Muscle of leg (tissue), 11 donors: ENCODE data around the gene KRTAP4-6. TPM values are rescaled to one million over a fixed set of nuclear protein-coding genes. Genes with fewer than 3 reads are reported as not detected.
"Not testable (repeated sequence)": the region's sequence is repeated elsewhere in the genome, so short reads cannot be mapped to it uniquely, and the experiment has no call there.

ENCODE experiments used
- DNase-seq: peaks from one replicate; pipeline ENCODE4 v3.0.0; 2013
- H3K27ac ChIP-seq: one replicate; pipeline ENCODE4 v1.5.1; 2013; ENCODE audit warnings: mild to moderate bottlenecking, low read length, control low read depth
- H3K27me3 ChIP-seq: one replicate; pipeline ENCODE4 v1.6.1; 2013; ENCODE audit warnings: low read length; ENCODE audit not compliant: control insufficient read depth, insufficient read depth
- H3K36me3 ChIP-seq: one replicate; pipeline ENCODE4 v1.6.1; 2013; ENCODE audit warnings: low read length; ENCODE audit not compliant: control insufficient read depth, insufficient read depth
- H3K4me1 ChIP-seq: one replicate; pipeline ENCODE4 v1.6.1; 2013; ENCODE audit warnings: low read length; ENCODE audit not compliant: control insufficient read depth, insufficient read depth
- H3K4me3 ChIP-seq: one replicate; pipeline ENCODE4 v1.5.1; 2013; ENCODE audit warnings: low read length, control low read depth
- H3K9me3 ChIP-seq: replicated peaks from 2 replicates; pipeline ENCODE4 v1.6.1; 2013; ENCODE audit warnings: low read depth, low read length; ENCODE audit not compliant: control insufficient read depth
- WGBS: methylation state at CpG from one replicate; pipeline ENCODE4 v1.1.5; 2013; ENCODE audit warnings: missing lambda C conversion rate; ENCODE audit not compliant: insufficient coverage; 5-methylcytosine and 5-hydroxymethylcytosine counted together
- polyA plus RNA-seq, 8 donors: library from polyadenylated mRNA; unstranded; fragments of 120-200 nt; gene quantifications; one replicate each; pipeline versions ENCODE4 v1.2.1 to v1.2.3, GENCODE V29; 2013; ENCODE audit warnings: inconsistent platforms in 1 of 8, low replicate concordance in 1 of 8; ENCODE audit not compliant: insufficient read length in 8 of 8, insufficient read depth in 1 of 8
- total RNA-seq: library from RNA; stranded (reverse); fragments of 120-200 nt; gene quantifications from one replicate; pipeline ENCODE4 v1.2.4, GENCODE V29; 2013

KRTAP4-6 gene
- total and polyA plus RNA-seq, 9 donors = not detected

DNA sequence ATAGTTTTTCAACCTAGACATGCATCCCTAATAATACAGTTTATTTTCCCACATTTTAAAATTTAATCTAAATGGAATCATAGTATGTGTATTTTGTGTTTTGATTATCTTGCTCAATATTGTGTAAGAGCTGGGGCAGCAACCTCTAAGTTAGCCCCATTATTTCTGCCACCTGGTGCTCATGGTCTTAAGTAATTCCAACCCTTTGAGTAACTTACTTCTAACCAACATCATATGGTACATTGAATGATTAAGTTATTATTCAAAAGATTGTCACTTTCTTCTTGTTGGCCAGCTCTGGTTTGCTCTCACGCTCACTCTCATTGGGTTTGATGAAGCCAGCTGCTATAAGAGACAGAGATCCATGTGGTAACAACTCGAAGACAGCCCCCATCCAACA lies 31.5 kb upstream of the KRTAP4-6 start:
- Histone ChIP-seq H3K4me3 (no peak overlapping the region), H3K27me3 (peaks cover 2% of the 10 kb centered on the region), H3K4me1 (no peaks in the 10 kb centered on the region), H3K27ac (no peak overlapping the region), H3K36me3 (no peaks in the 10 kb centered on the region), H3K9me3 (no peaks in the 10 kb centered on the region)
- DNase-seq = no peak
- WGBS = 60% methylated on average over 1 of the region's 2 CpGs

DNA sequence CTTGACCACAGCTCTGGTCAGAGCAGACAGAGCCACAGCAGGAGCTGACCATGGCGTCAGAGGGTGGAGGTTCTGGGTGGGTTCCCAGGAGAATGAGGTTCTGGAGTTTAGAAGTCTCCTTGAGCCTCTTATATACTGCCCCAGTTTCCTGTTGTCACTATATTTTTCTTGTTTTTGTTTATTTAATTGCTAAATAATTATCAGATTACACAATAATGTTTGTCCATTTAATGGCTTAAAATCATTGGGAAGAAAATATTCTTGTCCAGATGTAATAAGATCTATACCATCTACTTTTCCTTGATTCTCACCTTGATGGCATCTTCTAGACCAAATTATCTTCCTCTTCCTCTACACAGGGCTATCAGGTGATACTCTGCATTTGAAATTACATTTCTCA lies 27.8 kb upstream of the KRTAP4-6 start, which contains the start of gene KRTAP4-3:
Gene KRTAP4-3, minus strand, starts transcription at position 101 of the 400 bp plus-strand sequence. Its CDS starts 49 bp downstream, at position 52.
- Histone ChIP-seq H3K27ac (no peak within 1 kb of the TSS), H3K4me1 (no peaks in the 10 kb centered on the region), H3K9me3 (no peaks in the 10 kb centered on the region), H3K4me3 (no peak within 1 kb of the TSS), H3K36me3 (no peaks in the 10 kb centered on the region), H3K27me3 (peaks cover 2% of the 10 kb centered on the region)
- no CpG with 5 or more reads among the region's 1 CpG for WGBS
- DNase-seq = no peak

DNA sequence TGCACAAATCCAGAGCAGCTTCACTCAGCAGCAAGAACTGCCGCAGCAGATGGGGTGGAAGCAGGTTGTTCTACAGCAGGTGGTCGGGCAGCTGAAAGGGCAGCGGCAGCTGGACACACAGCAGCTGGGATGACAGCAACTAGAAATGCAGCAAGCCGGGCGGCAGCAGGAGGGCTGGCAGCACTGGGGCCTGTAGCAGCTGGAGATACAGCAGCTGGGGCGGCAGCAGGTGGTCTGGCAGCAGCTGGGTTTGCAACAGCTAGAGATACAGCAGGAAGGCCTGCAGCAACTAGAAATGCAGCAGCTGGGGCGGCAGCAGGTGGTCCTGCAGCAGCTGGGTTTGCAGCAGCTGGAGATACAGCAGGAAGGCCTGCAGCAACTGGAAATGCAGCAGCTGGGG lies 27.2 kb upstream of the KRTAP4-6 start:
- WGBS = 85% methylated on average over 7 of the region's 7 CpGs
- Histone ChIP-seq H3K4me1 (no peaks in the 10 kb centered on the region), H3K27me3 (peaks cover 2% of the 10 kb centered on the region), H3K27ac (no peak overlapping the region), H3K36me3 (no peaks in the 10 kb centered on the region), H3K9me3 (no peaks in the 10 kb centered on the region), H3K4me3 (no peak overlapping the region)
- no peak for DNase-seq

DNA sequence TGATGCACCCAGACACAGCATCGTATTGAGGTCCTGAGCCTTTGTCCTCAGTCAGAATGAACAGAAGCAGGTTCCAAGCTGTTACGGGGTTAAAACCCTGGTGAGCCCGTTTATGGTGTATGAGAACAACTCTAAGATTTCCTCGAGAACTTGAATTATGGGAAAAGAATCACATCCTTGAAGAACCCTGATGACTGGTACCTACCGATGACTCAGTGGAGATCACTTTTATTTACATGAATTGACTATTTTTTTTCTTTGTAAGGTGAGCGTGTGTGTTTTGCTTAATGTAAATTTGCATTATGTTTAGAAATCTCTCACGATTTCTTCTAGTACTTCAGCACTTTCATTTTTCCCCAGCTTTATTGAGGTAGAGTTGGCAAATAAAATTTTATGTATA lies 23.5 kb upstream of the KRTAP4-6 start:
- no peaks in the 10 kb centered on the region for H3K9me3 ChIP-seq
- WGBS = 41% methylated on average over 3 of the region's 7 CpGs

DNA sequence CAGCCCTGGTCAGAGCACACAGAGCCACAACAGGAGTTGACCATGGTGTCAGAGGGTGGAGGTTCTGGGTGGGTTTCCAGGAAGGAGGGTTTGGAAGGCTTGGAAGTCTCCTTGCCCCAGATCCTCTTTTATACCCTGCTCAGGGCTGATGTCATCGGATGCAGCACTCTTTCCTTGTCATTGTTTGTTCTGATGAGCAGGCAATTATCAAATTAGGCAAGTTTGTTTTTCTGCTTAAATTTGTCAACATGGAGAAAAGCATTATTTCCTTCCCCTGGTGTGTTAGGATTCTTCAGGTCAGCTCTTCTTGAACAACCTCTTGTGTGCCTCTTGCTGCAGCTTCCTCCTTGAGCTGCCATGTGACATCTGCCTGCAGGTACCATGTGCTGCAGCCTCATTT lies 20.3 kb upstream of the KRTAP4-6 start, which contains the start of gene KRTAP4-4:
Gene KRTAP4-4, minus strand, starts transcription at position 101 of the 400 bp plus-strand sequence. Its CDS starts 57 bp downstream, at position 44.
- DNase-seq = no peak
- Histone ChIP-seq H3K27me3 (peaks cover 2% of the 10 kb centered on the region), H3K36me3 (no peaks in the 10 kb centered on the region), H3K4me1 (no peaks in the 10 kb centered on the region), H3K27ac (no peak within 1 kb of the TSS), H3K4me3 (no peak within 1 kb of the TSS), H3K9me3 (no peaks in the 10 kb centered on the region)
- WGBS = no CpG with 5 or more reads among the region's 1 CpG

More for the DNA sequence above, 23.5 kb upstream of the KRTAP4-6 start:
- DNase-seq = no peak
- Histone ChIP-seq H3K27ac (no peak overlapping the region), H3K4me3 (no peak overlapping the region), H3K4me1 (no peaks in the 10 kb centered on the region), H3K36me3 (no peaks in the 10 kb centered on the region), H3K27me3 (peaks cover 2% of the 10 kb centered on the region)

DNA sequence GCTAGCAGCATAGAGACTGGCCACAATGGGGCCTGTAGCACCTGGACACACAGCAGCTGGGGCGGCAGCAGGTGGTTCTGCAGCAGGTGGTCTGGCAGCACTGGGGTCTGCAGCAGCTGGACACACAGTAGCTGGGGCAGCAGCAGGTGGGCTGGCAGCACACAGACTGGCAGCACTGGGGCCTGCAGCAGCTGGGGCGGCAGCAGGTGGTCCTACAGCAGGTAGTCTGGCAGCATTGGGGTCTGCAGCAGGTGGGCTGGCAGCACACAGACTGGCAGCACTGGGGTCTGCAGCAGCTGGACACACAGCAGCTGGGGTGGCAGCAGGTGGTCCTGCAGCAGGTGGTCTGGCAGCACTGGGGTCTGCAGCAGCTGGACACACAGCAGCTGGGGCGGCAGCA lies 19.8 kb upstream of the KRTAP4-6 start:
- not testable (repeated sequence) for H3K27me3 ChIP-seq, H3K9me3 ChIP-seq, H3K4me3 ChIP-seq, H3K36me3 ChIP-seq, H3K4me1 ChIP-seq, DNase-seq, H3K27ac ChIP-seq
- 77% methylated on average over 3 of the region's 3 CpGs for WGBS

DNA sequence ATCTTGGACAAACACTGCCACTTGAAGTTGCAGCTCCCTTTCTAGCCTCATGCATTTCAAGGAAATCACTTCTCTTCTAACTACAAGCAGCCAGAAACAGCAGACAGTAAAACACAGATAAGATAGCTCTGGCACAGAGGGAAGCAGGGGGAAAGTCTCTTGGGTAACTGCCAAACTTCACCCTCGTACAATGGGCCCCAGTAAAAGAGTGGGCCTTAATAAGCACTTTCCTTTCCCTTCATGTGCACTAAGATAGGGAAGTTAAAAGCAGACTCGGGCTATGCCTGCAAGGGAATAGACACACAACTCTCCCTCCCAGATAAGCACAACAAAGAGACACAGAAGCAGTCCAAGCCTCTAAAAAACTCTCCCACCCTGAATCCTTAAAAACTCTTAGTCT lies 13.5 kb upstream of the KRTAP4-6 start:
- Histone ChIP-seq H3K4me3 (no peak overlapping the region), H3K27ac (no peak overlapping the region), H3K36me3 (no peaks in the 10 kb centered on the region), H3K4me1 (no peaks in the 10 kb centered on the region), H3K27me3 (no peaks in the 10 kb centered on the region), H3K9me3 (no peaks in the 10 kb centered on the region)
- no CpG with 5 or more reads among the region's 2 CpGs for WGBS
- DNase-seq = peak; percentile 52

DNA sequence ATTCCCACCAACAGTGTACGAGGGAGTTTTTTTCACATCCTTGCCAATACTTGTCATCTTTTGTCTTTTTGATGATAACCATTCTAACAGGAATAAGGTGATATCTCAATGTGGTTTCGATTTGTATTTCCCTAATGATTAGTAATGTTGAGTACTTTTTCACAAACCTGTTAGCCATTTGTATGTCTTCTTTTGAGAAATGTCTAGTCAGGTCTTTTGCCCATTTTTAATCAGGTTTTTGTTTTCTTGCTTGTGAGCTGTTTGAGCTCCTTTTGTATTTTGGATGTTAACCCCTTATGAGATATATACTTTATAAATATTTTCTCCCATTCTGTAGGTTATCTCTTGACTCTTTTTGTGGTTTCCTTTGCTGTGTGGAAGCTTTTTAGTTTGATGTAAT lies 11.2 kb upstream of the KRTAP4-6 start:
- H3K4me3 ChIP-seq = no peak overlapping the region
- no peaks in the 10 kb centered on the region for H3K27me3 ChIP-seq
- H3K9me3 ChIP-seq = no peaks in the 10 kb centered on the region
- H3K4me1 ChIP-seq = no peaks in the 10 kb centered on the region
- WGBS = no CpG with 5 or more reads among the region's 2 CpGs
- no peak overlapping the region for H3K27ac ChIP-seq
- no peak for DNase-seq
- no peaks in the 10 kb centered on the region for H3K36me3 ChIP-seq

DNA sequence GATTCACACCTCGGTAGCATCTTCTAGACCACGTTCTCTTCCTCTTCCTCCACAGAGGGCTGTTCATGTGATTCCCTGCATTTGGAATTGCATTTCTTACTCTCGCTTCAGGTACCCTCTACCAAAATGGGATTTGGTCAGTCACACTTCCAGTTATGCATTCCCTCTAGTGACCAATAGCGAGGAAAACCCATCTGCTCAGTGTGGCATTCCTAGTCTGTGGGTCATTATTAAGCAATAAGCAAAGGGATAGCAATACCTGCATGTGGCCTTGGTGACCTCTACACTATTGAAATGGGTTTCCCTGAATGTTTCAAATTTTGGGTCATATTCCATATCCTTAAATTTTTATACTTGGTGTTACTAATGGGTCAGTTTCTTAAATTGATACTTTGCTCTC lies 9.7 kb upstream of the KRTAP4-6 start:
- no peaks in the 10 kb centered on the region for H3K4me1 ChIP-seq
- H3K4me3 ChIP-seq = no peak overlapping the region
- DNase-seq = no peak
- 54% methylated on average over 3 of the region's 4 CpGs for WGBS
- no peaks in the 10 kb centered on the region for H3K9me3 ChIP-seq
- H3K27me3 ChIP-seq = no peaks in the 10 kb centered on the region
- H3K36me3 ChIP-seq = no peaks in the 10 kb centered on the region
- no peak overlapping the region for H3K27ac ChIP-seq

DNA sequence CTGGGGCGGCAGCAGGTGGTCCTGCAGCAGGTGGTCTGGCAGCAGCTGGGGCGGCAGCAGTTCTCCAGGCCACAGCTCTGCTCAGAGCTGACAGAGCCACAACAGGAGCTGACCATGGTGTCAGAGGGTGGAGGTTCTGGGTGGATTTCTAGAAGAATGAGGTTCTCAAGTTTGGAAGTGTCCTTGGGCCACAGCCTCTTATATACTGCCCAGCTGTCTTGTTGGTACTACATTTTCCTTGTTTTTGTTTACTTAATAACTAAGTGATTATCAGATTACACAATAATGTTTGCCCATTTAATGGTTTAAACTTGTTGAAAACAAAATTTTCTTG lies 9.3 kb upstream of the KRTAP4-6 start, which contains the start of gene KRTAP4-5:
Gene KRTAP4-5, minus strand, starts transcription at position 174 of the 334 bp plus-strand sequence. Its CDS starts 58 bp downstream, at position 116.
- Histone ChIP-seq H3K9me3 (no peaks in the 10 kb centered on the region), H3K4me1 (no peaks in the 10 kb centered on the region), H3K4me3 (no peak within 1 kb of the TSS), H3K27me3 (no peaks in the 10 kb centered on the region), H3K36me3 (no peaks in the 10 kb centered on the region), H3K27ac (no peak within 1 kb of the TSS)
- 48% methylated on average over 2 of the region's 2 CpGs for WGBS
- no peak for DNase-seq
